Ovary (tissue), 9 donors: ENCODE data around the gene NPAS2. TPM values are rescaled to one million over a fixed set of nuclear protein-coding genes. Genes with fewer than 3 reads are reported as not detected.

Experiments
- DNase-seq, 5 donors: peaks; one replicate each; pipeline ENCODE4 v3.0.0-alpha.2; 2019 to 2020
- H3K27ac ChIP-seq, 2 donors: fragments of 200-600 bp; one replicate each; pipeline versions ENCODE4 v1.5.1 to v1.8.0; 2019 to 2022
- H3K27me3 ChIP-seq: fragments of 200-600 bp; one replicate; pipeline ENCODE4 v1.8.0; 2022
- H3K36me3 ChIP-seq: fragments of 200-600 bp; sonication (generic); one replicate; pipeline ENCODE4 v1.5.1; 2019
- H3K4me1 ChIP-seq: one replicate; pipeline ENCODE4 v1.8.1; 2013; ENCODE audit warnings: mild to moderate bottlenecking, moderate library complexity; ENCODE audit not compliant: insufficient read depth
- H3K4me3 ChIP-seq: fragments of 200-600 bp; sonication (generic); one replicate; pipeline ENCODE4 v1.5.1; 2017
- H3K9me3 ChIP-seq, 2 donors: fragments of 200-600 bp in 1 of 2; sonication (generic) in 1 of 2; one replicate each; pipeline versions ENCODE4 v1.5.1 to v1.8.1; 2013 to 2019; ENCODE audit warnings: mild to moderate bottlenecking in 1 of 2, moderate library complexity in 1 of 2
- CTCF ChIP-seq, 3 donors: fragments of 450-650 bp in 2 of 3; fragments of 200-600 bp in 1 of 3; IDR thresholded peaks; one replicate each; pipeline versions ENCODE4 v1.5.1 to v1.8.0; 2016 to 2022; ENCODE audit warnings: antibody characterized with exemption in 3 of 3, mild to moderate bottlenecking in 1 of 3
- EP300 ChIP-seq: sonication (generic); formaldehyde crosslinking; IDR thresholded peaks from one replicate; pipeline ENCODE4 v1.6.1; 2017; ENCODE audit warnings: antibody characterized with exemption
- POLR2A ChIP-seq: fragments of 450-650 bp; IDR thresholded peaks from one replicate; pipeline ENCODE4 v1.6.1; 2017; ENCODE audit warnings: antibody characterized with exemption, mild to moderate bottlenecking, moderate library complexity
- WGBS, 3 donors: extraction: QIAGEN DNeasy Blood & Tissue Kit in 1 of 3; methylation state at CpG; one replicate each; pipeline versions ENCODE4 v1.1.5 to v1.1.7; 2013 to 2017; 5-methylcytosine and 5-hydroxymethylcytosine counted together
- intact Hi-C, 4 donors: fragments of 100-400 bp; cut with DNase I; formaldehyde crosslinking; loops; one replicate each; pipeline versions ENCODE4 v1.11.0 to v1.15.1; 2022 to 2023
- polyA plus RNA-seq, 2 donors: library from polyadenylated mRNA; stranded (reverse); fragments of 200-250 nt in 1 of 2; fragments of 350-450 nt in 1 of 2; fragmentation: Illumina TruSeq in 1 of 2; extraction: RNeasy Lipid Tissue Mini Kit (QIAGEN cat#74804) in 1 of 2; gene quantifications; one replicate each; pipeline ENCODE4 v1.2.3, GENCODE V29; 2013 to 2014
- total RNA-seq, 7 donors: library from RNA; depleted of rRNA in 2 of 7; stranded (reverse); fragments of >200 nt in 2 of 7; fragmentation: NEBNext Ultra II Directional in 3 of 7; extraction: Animal tissue kit (Norgen Biotek cat#: 25700) in 3 of 7; gene quantifications; one replicate each; pipeline versions ENCODE4 v1.1.0 to v1.2.4, GENCODE V29; 2016 to 2023
- donor health status: DM: no; HTN: no; CAD: no; lungs with moderate emphysema.
- donor health status: DM: no; HTN: no; CAD: no.
- donor health status: Bipolar disorder and iron deficiency.
- donor health status: DM: yes; HTN: yes; CAD: no.
- donor health status: DM: no; HTN: no; CAD: no.
- donor health status: DM: yes; HTN: yes; CAD: no.

Gene NPAS2
- total and polyA plus RNA-seq, 9 donors, result 1.6 to 20.6 (median 7.3) TPM

GRCh38 chr2:101026253-101026701 is 206.3 kb downstream of the NPAS2 start:
- no peak for TF ChIP-seq POLR2A
- no peak for TF ChIP-seq EP300
- no peak for TF ChIP-seq CTCF (IDR thresholded peaks at IDR 0.05)
- no peaks in the 10 kb centered on the region for H3K36me3 ChIP-seq
- H3K27ac ChIP-seq, result no peak overlapping the region
- no peak overlapping the region for H3K4me3 ChIP-seq
- H3K27me3 ChIP-seq, result no peaks in the 10 kb centered on the region
- no peaks in the 10 kb centered on the region for H3K4me1 ChIP-seq
- H3K9me3 ChIP-seq, result no peaks in the 10 kb centered on the region
- intact Hi-C loops, result no loop called here
- DNase-seq, result no peak
- WGBS, 3 donors, result 53 to 67% (median 63%) methylated on average over 9 of the region's 9 CpGs

GRCh38 chr2:101026923-101027469 is 207.1 kb downstream of the NPAS2 start:
- Histone ChIP-seq H3K4me1 (no peaks in the 10 kb centered on the region), H3K27me3 (no peaks in the 10 kb centered on the region), H3K36me3 (no peaks in the 10 kb centered on the region), H3K4me3 (no peak overlapping the region), H3K27ac (no peak overlapping the region), H3K9me3 (no peaks in the 10 kb centered on the region)
- DNase-seq, result no peak
- WGBS, 3 donors, result 76 to 86% (median 85%) methylated on average over 15 of the region's 15 CpGs
- TF ChIP-seq EP300 (no peak), POLR2A (no peak), CTCF (IDR thresholded peaks at IDR 0.05) (no peak)
- intact Hi-C loops, result no loop called here

- intact Hi-C loops, result no loop called here
- WGBS, 3 donors, result 90 to 95% (median 91%) methylated on average over 8 of the region's 8 CpGs
- no peak overlapping the region for H3K27ac ChIP-seq
- no peaks in the 10 kb centered on the region for H3K9me3 ChIP-seq
- TF ChIP-seq EP300, result no peak
- no peak for TF ChIP-seq POLR2A
- TF ChIP-seq CTCF (IDR thresholded peaks at IDR 0.05), result no peak
- H3K27me3 ChIP-seq, result no peaks in the 10 kb centered on the region
- H3K4me1 ChIP-seq, result no peaks in the 10 kb centered on the region
- H3K4me3 ChIP-seq, result no peak overlapping the region
- H3K36me3 ChIP-seq, result no peaks in the 10 kb centered on the region
- no peak for DNase-seq
Observed at GRCh38 chr2:101027852-101028251, 207.9 kb downstream of the NPAS2 start.

DNA sequence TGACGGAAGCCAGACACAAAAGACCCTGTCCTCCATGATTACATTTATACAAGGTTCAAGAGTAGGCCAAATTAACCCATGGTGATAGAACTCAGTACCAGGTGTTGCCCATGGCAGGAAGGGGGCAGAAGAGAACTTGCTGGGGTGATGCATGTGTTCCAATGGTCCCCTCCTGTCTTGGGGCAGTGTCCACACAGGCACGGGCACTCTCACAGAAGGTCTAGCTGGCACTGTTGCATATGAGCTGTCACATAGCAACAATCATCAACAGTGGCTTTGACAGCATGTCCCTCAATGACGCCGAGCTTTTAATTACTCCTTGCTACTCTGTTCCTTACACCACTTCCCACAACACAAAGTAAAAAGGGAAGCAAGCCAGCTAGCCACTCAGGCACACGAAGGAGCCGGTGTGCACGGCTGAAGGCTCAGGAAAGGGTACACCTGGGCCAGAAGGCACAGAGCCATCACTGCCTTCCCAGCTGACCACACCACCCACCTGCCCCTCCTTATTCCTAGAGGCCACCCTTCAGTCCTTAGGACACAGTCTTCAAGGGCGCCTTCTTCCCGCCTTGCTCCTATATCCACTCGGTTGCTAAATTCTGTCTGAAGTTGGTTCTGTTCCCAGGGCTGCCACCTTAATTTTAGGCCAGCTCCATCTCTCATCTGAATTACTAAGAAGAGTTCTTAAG is 211.1 kb downstream of the NPAS2 start:
- no peaks in the 10 kb centered on the region for H3K36me3 ChIP-seq
- no peak for DNase-seq
- intact Hi-C loops, result loop anchor here in 2 of 4 donors (10.0 kb wide), 1 partner anchor 164 kb away; no protein-coding TSS in a partner anchor
- H3K4me1 ChIP-seq, result no peaks in the 10 kb centered on the region
- WGBS, 3 donors, result 87 to 91% (median 87%) methylated on average over 10 of the region's 10 CpGs
- H3K27ac ChIP-seq, result no peak overlapping the region
- no peaks in the 10 kb centered on the region for H3K9me3 ChIP-seq
- H3K4me3 ChIP-seq, result no peak overlapping the region
- TF ChIP-seq EP300, result no peak
- TF ChIP-seq CTCF (IDR thresholded peaks at IDR 0.05), result no peak
- no peak for TF ChIP-seq POLR2A
- no peaks in the 10 kb centered on the region for H3K27me3 ChIP-seq
